ENCODE measurements around the gene CHM. TPM values are rescaled to one million over a fixed set of nuclear protein-coding genes. Genes with fewer than 3 reads are reported as not detected.

Gene CHM
- total and polyA plus RNA-seq, 2 of the 8 experiments (the other 6 are each of a cell fraction or from before 2014, with no cell fraction given) = 8.6 to 15.5 TPM

GRCh38 chrX:85992811-85993229, 54.5 kb downstream of the CHM start:
- no peak overlapping the region for H3K56ac ChIP-seq (replicated peaks; ENCODE audit: insufficient read length, low read depth, low read length)
- H2AK5ac ChIP-seq (ENCODE audit: low read depth, low read length) = no peak overlapping the region
- ChIA-PET CTCF (ENCODE audit: partially characterized antibody) (no interaction called here), POLR2A (ENCODE audit: partially characterized antibody) (no interaction called here)
- H3K18ac ChIP-seq (ENCODE audit: extremely low read depth, low read length) = no peak overlapping the region
- H2AFZ ChIP-seq (ENCODE audit: low read length) = no peak overlapping the region
- WGBS, 2 experiments (ENCODE audit: extremely low coverage in 1 of 2, insufficient coverage in 1 of 2, insufficient read length in 1 of 2, insufficient replicate concordance in 2 of 2, low coverage in 1 of 2, low lambda C conversion rate in 2 of 2, missing lambda C conversion rate in 1 of 2) = 79% methylated on average over 3 of the region's 3 CpGs; no CpG with 5 or more reads in 1 of the 2 experiments
- no peak overlapping the region for H3K14ac ChIP-seq (ENCODE audit: insufficient read length)
- H3K36me3 ChIP-seq (ENCODE audit: control insufficient read depth in 2 of 4, insufficient read depth in 4 of 4, low read length in 3 of 4) = no peaks in the 10 kb centered on the region; a peak in 1 of 8 replicates
- no peak overlapping the region for H2BK5ac ChIP-seq (ENCODE audit: low read depth, low read length)
- no peaks in the 10 kb centered on the region for H3K23me2 ChIP-seq (ENCODE audit: low read depth, low read length)
- no peak overlapping the region for H3K4me2 ChIP-seq (ENCODE audit: insufficient read depth in 1 of 2, low read depth in 2 of 2, low read length in 2 of 2)
- no peak overlapping the region for H3K9ac ChIP-seq (replicated peaks in 1 of 4; ENCODE audit: extremely low read depth in 1 of 4, low read depth in 3 of 4, low read length in 3 of 4)
- DNase-seq (ENCODE audit: low read depth in 1 of 2, low spot score in 2 of 2) (no peak), FAIRE-seq (no peak)
- H4K91ac ChIP-seq (replicated peaks; ENCODE audit: insufficient read length, low read length) = no peak overlapping the region
- peaks cover 0 to 27% of the 10 kb centered on the region in 2 experiments; a peak in 2 of 4 replicates for H3K79me2 ChIP-seq (ENCODE audit: control insufficient read depth in 1 of 2, insufficient read depth in 2 of 2, low read length in 2 of 2)
- H3K23ac ChIP-seq (ENCODE audit: insufficient read length) = no peak overlapping the region
- H3K4me3 ChIP-seq (ENCODE audit: extremely low read depth in 1 of 4, insufficient read depth in 2 of 4, low read depth in 3 of 4, low read length in 4 of 4) = no peak overlapping the region
- no peaks in the 10 kb centered on the region for H4K20me1 ChIP-seq (replicated peaks in 1 of 2; ENCODE audit: control insufficient read depth in 1 of 2, insufficient read depth in 2 of 2, low read length in 2 of 2)
- no peak overlapping the region for H3K27ac ChIP-seq (ENCODE audit: low read depth, low read length)
- H4K5ac ChIP-seq (ENCODE audit: insufficient read length, low read depth, low read length) = no peak overlapping the region
- no peaks in the 10 kb centered on the region for H3K9me3 ChIP-seq (ENCODE audit: insufficient read depth in 2 of 2, low read depth in 1 of 2, low read length in 1 of 2)
- no peak overlapping the region for H3K4ac ChIP-seq (replicated peaks; ENCODE audit: insufficient read length, low read depth, low read length)
- no peak overlapping the region for H2BK15ac ChIP-seq (ENCODE audit: low read length)
- H4K8ac ChIP-seq (ENCODE audit: extremely low read depth, insufficient read depth, low read length) = no peak overlapping the region
- H3K27me3 ChIP-seq (replicated peaks in 1 of 4; ENCODE audit: control insufficient read depth in 3 of 4, extremely low read depth in 1 of 4, insufficient read depth in 3 of 4, low read length in 3 of 4) = no peaks in the 10 kb centered on the region
- peaks cover 0 to 7% (median 2%) of the 10 kb centered on the region in 4 experiments; a peak in 4 of 7 replicates for H3K4me1 ChIP-seq (replicated peaks in 1 of 4; ENCODE audit: control insufficient read depth in 3 of 4, insufficient read depth in 4 of 4, low read length in 3 of 4)
- no peak overlapping the region for H2BK120ac ChIP-seq (replicated peaks; ENCODE audit: low read depth, low read length)
- H2BK12ac ChIP-seq (ENCODE audit: low read depth, low read length) = no peak overlapping the region
- H2BK20ac ChIP-seq (ENCODE audit: low read length) = no peak overlapping the region
- H3K79me1 ChIP-seq (ENCODE audit: low read depth, low read length) = no peaks in the 10 kb centered on the region; the same call in 1 of the 2 replicates
- TF ChIP-seq, protein P1, sequence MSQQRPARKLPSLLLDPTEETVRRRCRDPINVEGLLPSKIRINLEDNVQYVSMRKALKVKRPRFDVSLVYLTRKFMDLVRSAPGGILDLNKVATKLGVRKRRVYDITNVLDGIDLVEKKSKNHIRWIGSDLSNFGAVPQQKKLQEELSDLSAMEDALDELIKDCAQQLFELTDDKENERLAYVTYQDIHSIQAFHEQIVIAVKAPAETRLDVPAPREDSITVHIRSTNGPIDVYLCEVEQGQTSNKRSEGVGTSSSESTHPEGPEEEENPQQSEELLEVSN (IDR thresholded peaks at IDR 0.05) = no peak
- TF ChIP-seq FOSL1 (IDR thresholded peaks at IDR 0.05; ENCODE audit: insufficient read depth, low read depth, low read length) (no peak), KDM5A (IDR thresholded peaks at IDR 0.05; ENCODE audit: low read length) (no peak), TEAD4 (IDR thresholded peaks at IDR 0.05; ENCODE audit: low read depth, low read length) (no peak), GTF2F1 (IDR thresholded peaks at IDR 0.05; ENCODE audit: borderline replicate concordance, low read depth, low read length) (no peak), BRCA1 (IDR thresholded peaks at IDR 0.05; ENCODE audit: low read depth, low read length) (no peak), CHD2 (IDR thresholded peaks at IDR 0.05; ENCODE audit: low read length) (no peak), NRF1 (IDR thresholded peaks at IDR 0.05; ENCODE audit: low read depth, low read length) (no peak), SIX5 (IDR thresholded peaks at IDR 0.05; ENCODE audit: low read depth, low read length) (no peak), ATF3 (IDR thresholded peaks at IDR 0.05; ENCODE audit: insufficient read depth, low read depth, low read length) (no peak), PHF8 (conservative IDR thresholded peaks at IDR 0.05; ENCODE audit: low read depth, low read length) (no peak)
- TF ChIP-seq, protein P2, sequence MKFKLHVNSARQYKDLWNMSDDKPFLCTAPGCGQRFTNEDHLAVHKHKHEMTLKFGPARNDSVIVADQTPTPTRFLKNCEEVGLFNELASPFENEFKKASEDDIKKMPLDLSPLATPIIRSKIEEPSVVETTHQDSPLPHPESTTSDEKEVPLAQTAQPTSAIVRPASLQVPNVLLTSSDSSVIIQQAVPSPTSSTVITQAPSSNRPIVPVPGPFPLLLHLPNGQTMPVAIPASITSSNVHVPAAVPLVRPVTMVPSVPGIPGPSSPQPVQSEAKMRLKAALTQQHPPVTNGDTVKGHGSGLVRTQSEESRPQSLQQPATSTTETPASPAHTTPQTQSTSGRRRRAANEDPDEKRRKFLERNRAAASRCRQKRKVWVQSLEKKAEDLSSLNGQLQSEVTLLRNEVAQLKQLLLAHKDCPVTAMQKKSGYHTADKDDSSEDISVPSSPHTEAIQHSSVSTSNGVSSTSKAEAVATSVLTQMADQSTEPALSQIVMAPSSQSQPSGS (IDR thresholded peaks at IDR 0.05; ENCODE audit: low read length) = no peak
